ELF-1 (cell line): ENCODE results near the gene LY9.
"Not testable (repeated sequence)": the region's sequence is repeated elsewhere in the genome, so short reads cannot be mapped to it uniquely, and the experiment has no call there.

Source experiments
- DNase-seq: peaks from one replicate; pipeline ENCODE4 v3.0.0-alpha.2; 2016; ENCODE audit warnings: low read depth, low spot score

LY9 gene

GRCh38 chr1:160774886-160775719 is 20.9 kb upstream of the LY9 start:
- DNase-seq: no peak

DNA sequence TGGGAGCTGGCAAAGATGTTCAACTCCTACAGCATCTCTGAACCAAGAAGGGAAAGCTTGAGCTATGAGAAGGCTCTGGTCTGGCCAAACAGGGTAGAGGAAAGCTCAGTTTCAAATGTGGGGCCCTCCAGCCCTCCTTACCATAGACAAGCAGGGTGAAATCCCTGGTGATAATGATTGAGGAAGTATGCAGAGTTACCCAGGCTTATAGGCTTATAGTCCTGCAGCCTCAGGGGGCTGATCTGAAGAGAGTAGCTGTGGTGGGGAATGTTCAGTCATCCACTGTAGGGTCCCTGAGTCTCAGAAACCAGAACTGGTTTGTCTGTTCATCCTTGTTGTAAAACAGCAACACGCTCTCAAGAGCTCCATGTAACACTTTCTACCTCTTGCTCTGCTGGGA is 19.8 kb upstream of the LY9 start:
- no peak for DNase-seq

- DNase-seq: peak; percentile 61
Observed at GRCh38 chr1:160777486-160778089, 18.4 kb upstream of the LY9 start.

GRCh38 chr1:160778976-160779375 is 17.0 kb upstream of the LY9 start:
- no peak for DNase-seq

- peak; percentile 75 for DNase-seq
Observed at GRCh38 chr1:160779626-160780397, 16.2 kb upstream of the LY9 start.

- no peak for DNase-seq
Observed at GRCh38 chr1:160780398-160780755, 15.6 kb upstream of the LY9 start.

- DNase-seq: peak; percentile 86
Observed at GRCh38 chr1:160781186-160781766, 14.7 kb upstream of the LY9 start.

DNA sequence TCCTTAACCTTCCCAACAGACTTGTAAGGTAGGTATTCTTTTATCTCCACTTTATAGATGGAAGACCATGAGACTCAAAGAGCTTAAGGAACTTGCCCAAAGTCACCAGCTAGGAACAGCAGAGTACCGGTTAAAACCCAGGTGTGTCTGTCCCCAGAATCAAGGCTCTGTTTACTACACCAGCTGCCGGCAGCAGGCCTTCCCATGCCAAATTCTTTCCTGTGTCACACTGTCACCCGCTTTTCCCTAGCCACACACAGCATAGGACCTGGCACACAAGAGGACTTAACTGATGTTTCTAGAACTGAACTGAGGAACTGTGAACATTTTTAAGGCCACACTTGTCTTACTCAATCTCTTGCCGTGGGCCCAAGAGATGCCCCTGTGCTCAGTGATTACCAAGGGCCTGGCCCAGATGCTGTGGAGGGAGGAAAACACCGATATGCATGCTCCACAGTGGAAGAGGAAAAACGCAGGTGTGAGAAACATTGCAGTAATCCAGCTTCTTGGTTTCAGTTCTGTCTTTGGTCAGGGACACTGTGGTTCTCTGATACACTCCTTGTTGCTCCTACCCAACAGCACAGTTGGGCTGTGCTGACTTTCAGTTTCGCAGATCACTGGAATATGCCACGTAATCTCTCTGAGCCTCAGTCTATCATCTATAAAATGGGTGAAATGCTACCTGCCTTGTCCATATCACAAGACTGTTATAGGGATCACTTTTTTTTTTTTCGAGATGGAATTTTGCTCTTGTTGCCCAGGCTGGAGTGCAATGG is 13.9 kb upstream of the LY9 start:
- DNase-seq: no peak

DNA sequence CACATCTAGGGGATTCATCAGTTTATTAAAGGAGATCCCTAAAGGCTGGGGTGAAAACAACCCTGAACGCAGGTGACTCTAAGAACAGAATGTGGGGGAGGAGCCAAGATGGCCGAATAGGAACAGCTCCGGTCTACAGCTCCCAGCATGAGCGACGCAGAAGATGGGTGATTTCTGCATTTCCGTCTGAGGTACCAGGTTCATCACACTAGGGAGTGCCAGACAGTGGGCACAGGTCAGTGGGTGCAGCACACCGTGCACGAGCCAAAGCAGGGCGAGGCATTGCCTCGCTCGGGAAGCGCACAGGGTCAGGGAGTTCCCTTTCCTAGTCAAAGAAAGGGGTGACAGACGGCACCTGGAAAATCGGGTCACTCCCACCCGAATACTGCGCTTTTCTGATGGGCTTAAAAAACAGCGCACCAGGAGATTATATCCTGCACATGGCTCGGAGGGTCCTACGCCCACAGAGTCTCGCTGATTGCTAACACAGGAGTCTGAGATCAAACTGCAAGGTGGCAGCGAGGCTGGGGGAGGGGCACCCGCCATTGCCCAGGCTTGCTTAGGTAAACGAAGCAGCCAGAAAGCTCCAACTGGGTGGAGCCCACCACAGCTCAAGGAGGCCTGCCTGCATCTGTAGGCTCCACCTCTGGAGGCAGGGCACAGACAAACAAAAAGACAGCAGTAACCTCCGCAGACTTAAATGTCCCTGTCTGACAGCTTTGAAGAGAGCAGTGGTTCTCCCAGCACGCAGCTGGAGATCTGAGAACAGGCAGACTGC is 12.8 kb upstream of the LY9 start:
- DNase-seq: not testable (repeated sequence)

- DNase-seq: no peak
Observed at GRCh38 chr1:160789051-160789701, 6.8 kb upstream of the LY9 start.

GRCh38 chr1:160789702-160790611 is 6.0 kb upstream of the LY9 start:
- no peak for DNase-seq

DNA sequence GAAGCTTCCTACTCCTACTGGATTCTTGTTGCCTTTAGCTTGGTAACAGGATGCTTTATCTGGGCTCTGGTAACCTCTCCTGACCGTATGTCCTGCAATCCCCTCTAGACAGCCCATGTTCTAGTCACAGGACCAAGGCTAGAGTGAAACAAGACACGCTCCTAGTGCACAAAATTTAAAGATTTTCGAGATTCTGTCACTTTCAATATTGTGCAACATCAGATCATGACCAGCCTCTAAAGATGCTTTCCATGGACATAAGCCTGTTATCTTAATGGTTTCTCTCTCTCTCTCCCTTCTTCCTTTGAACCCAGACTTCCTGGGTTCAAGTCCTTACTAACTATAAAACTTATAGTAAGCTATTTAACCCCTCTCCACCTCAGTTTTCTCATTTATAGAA is 1.6 kb upstream of the LY9 start:
- DNase-seq: no peak

- DNase-seq: no peak
Observed at GRCh38 chr1:160797271-160797709, 1.3 kb downstream of the LY9 start.

GRCh38 chr1:160797861-160798273 is 1.9 kb downstream of the LY9 start:
- DNase-seq: no peak

GRCh38 chr1:160798439-160798838 is 2.5 kb downstream of the LY9 start:
- no peak for DNase-seq

GRCh38 chr1:160799641-160800040 is 3.7 kb downstream of the LY9 start:
- no peak for DNase-seq

- DNase-seq: no peak
Observed at GRCh38 chr1:160800142-160800541, 4.2 kb downstream of the LY9 start.

GRCh38 chr1:160800645-160801408 is 4.9 kb downstream of the LY9 start:
- DNase-seq: no peak
